Body of pancreas (tissue), 4 donors: Measurements from ENCODE around the gene RBSN.

Source experiments
- POLR2A ChIP-seq, 3 donors: fragments of 450-650 bp; IDR thresholded peaks; one replicate each; pipeline ENCODE4 v1.6.1; 2016; ENCODE audit warnings: antibody characterized with exemption in 3 of 3, mild to moderate bottlenecking in 2 of 3
- TF ChIP-seq, protein P1 (sequence below), 7 experiments: fragments of 450-650 bp in 4 of 7; fragments of 200-600 bp in 3 of 7; sonication (generic) in 3 of 7; IDR thresholded peaks; one replicate each; pipeline ENCODE4 v1.5.1; 2016 to 2019; ENCODE audit warnings: antibody characterized with exemption in 7 of 7

DNA sequence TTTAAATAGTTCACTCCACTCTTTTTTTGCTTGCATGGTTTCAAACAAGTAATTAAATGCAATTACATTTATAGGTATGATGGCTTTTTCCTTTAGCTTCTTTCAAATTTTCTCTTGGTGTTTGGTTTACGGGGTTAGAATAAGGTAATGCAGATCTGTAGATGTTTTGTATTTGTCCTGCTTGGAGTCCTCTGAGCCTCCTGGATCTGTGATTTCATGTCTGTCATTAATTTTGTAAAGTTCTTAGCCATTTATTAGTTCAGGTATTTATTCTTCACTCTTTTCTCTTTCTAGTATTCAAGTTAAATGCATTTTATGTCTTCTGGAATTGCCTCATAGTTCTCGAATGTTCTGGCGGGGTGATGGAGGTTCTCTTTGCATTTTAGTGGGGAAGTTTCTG is 32.5 kb downstream of the RBSN start:
- TF ChIP-seq, protein P1, sequence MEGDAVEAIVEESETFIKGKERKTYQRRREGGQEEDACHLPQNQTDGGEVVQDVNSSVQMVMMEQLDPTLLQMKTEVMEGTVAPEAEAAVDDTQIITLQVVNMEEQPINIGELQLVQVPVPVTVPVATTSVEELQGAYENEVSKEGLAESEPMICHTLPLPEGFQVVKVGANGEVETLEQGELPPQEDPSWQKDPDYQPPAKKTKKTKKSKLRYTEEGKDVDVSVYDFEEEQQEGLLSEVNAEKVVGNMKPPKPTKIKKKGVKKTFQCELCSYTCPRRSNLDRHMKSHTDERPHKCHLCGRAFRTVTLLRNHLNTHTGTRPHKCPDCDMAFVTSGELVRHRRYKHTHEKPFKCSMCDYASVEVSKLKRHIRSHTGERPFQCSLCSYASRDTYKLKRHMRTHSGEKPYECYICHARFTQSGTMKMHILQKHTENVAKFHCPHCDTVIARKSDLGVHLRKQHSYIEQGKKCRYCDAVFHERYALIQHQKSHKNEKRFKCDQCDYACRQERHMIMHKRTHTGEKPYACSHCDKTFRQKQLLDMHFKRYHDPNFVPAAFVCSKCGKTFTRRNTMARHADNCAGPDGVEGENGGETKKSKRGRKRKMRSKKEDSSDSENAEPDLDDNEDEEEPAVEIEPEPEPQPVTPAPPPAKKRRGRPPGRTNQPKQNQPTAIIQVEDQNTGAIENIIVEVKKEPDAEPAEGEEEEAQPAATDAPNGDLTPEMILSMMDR (IDR thresholded peaks at IDR 0.05): no peak
- TF ChIP-seq POLR2A (IDR thresholded peaks at IDR 0.05): no peak
